Measurements from ENCODE around the gene CHRND. TPM values are rescaled to one million over a fixed set of nuclear protein-coding genes. Genes with fewer than 3 reads are reported as not detected.
A peak's percentile ranks its signal among the peaks of the same experiment; 100 is the strongest.

CHRND gene
- total RNA-seq, 1 experiment from 2014 or later, result not detected

- H3K4me1 Mint-ChIP-seq (ENCODE audit: low read depth, unreplicated experiment), result no peaks in the 10 kb centered on the region
- no peaks in the 10 kb centered on the region for H3K36me3 ChIP-seq (ENCODE audit: control insufficient read depth, insufficient read depth, low read length)
- BruUV-seq (replicated peaks), result no TSS peak
- no peaks in the 10 kb centered on the region for H3K9me3 Mint-ChIP-seq (ENCODE audit: unreplicated experiment)
- no peak for TF ChIP-seq CTCF (IDR thresholded peaks at IDR 0.05; ENCODE audit: insufficient read depth in 1 of 2, low read depth in 1 of 2, low read length in 1 of 2, severe bottlenecking in 1 of 2, unreplicated experiment in 1 of 2)
- no peak overlapping the region for H3K4me3 ChIP-seq (ENCODE audit: low read depth, low read length)
- H3K27ac Mint-ChIP-seq (ENCODE audit: unreplicated experiment), result no peak overlapping the region
- CTCF ChIA-PET, result no interaction called here
- POLR2A ChIA-PET, result no interaction called here
- no peaks in the 10 kb centered on the region for H3K4me1 ChIP-seq
- H3K9me3 ChIP-seq, result no peaks in the 10 kb centered on the region
- DNase-seq, result no peak
- no peaks in the 10 kb centered on the region for H3K27me3 ChIP-seq (replicated peaks; ENCODE audit: control insufficient read depth, insufficient read depth, low read length)
- no peaks in the 10 kb centered on the region for H3K27me3 Mint-ChIP-seq (ENCODE audit: insufficient read depth, unreplicated experiment)
- H3K4me3 Mint-ChIP-seq (ENCODE audit: unreplicated experiment), result no peak overlapping the region
- intact Hi-C loops (cut with micrococcal nuclease; ENCODE audit: unreplicated experiment), result no loop called here
- no peaks in the 10 kb centered on the region for H3K36me3 Mint-ChIP-seq (ENCODE audit: insufficient read depth, unreplicated experiment)
Measured at GRCh38 chr2:232501794-232502390, 24.1 kb upstream of the CHRND start.

DNA sequence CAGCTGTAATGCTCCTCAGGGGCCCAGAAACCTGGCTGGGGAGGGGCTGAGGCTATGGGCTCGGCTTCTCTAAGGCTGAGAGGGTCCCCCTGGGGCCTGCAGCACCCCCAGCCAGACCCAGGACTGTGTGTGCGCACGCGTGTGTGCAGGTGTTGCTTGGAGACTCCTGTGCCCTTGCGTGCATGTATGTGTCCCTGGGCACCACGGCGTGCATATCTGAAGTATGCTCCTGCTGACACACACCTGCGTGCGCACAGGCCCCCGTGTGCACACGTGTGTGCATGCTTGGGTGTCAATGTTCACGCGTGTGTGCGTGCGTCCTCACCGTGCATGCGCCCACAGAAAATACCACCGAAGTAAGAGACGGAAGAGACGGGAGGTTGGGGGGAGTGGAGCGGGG, 23.4 kb upstream of the CHRND start:
- Histone ChIP-seq H3K4me1 (no peaks in the 10 kb centered on the region), H3K36me3 (ENCODE audit: control insufficient read depth, insufficient read depth, low read length) (no peaks in the 10 kb centered on the region), H3K4me3 (ENCODE audit: low read depth, low read length) (peak overlapping the region; percentile 38; the same call in 1 of the 2 replicates), H3K9me3 (no peaks in the 10 kb centered on the region), H3K27me3 (replicated peaks; ENCODE audit: control insufficient read depth, insufficient read depth, low read length) (no peaks in the 10 kb centered on the region)
- BruUV-seq (replicated peaks), result no TSS peak
- H3K36me3 Mint-ChIP-seq (ENCODE audit: insufficient read depth, unreplicated experiment), result no peaks in the 10 kb centered on the region
- ChIA-PET CTCF (no interaction called here), POLR2A (no interaction called here)
- H3K9me3 Mint-ChIP-seq (ENCODE audit: unreplicated experiment), result no peaks in the 10 kb centered on the region
- no peak for DNase-seq
- H3K27me3 Mint-ChIP-seq (ENCODE audit: insufficient read depth, unreplicated experiment), result no peaks in the 10 kb centered on the region
- intact Hi-C loops (cut with micrococcal nuclease; ENCODE audit: unreplicated experiment), result no loop called here
- H3K4me3 Mint-ChIP-seq (ENCODE audit: unreplicated experiment), result no peak overlapping the region
- no peak overlapping the region for H3K27ac Mint-ChIP-seq (ENCODE audit: unreplicated experiment)
- no peak for TF ChIP-seq CTCF (IDR thresholded peaks at IDR 0.05; ENCODE audit: insufficient read depth in 1 of 2, low read depth in 1 of 2, low read length in 1 of 2, severe bottlenecking in 1 of 2, unreplicated experiment in 1 of 2)
- H3K4me1 Mint-ChIP-seq (ENCODE audit: low read depth, unreplicated experiment), result no peaks in the 10 kb centered on the region

GRCh38 chr2:232502911-232503808, 22.8 kb upstream of the CHRND start:
- Mint-ChIP-seq H3K4me1 (ENCODE audit: low read depth, unreplicated experiment) (no peaks in the 10 kb centered on the region), H3K27ac (ENCODE audit: unreplicated experiment) (no peak overlapping the region), H3K9me3 (ENCODE audit: unreplicated experiment) (no peaks in the 10 kb centered on the region), H3K27me3 (ENCODE audit: insufficient read depth, unreplicated experiment) (no peaks in the 10 kb centered on the region), H3K36me3 (ENCODE audit: insufficient read depth, unreplicated experiment) (no peaks in the 10 kb centered on the region), H3K4me3 (ENCODE audit: unreplicated experiment) (peak overlapping the region; percentile 55)
- intact Hi-C loops (cut with micrococcal nuclease; ENCODE audit: unreplicated experiment), result no loop called here
- ChIA-PET POLR2A (no interaction called here), CTCF (no interaction called here)
- no peak for TF ChIP-seq CTCF (IDR thresholded peaks at IDR 0.05; ENCODE audit: insufficient read depth in 1 of 2, low read depth in 1 of 2, low read length in 1 of 2, severe bottlenecking in 1 of 2, unreplicated experiment in 1 of 2)
- Histone ChIP-seq H3K36me3 (ENCODE audit: control insufficient read depth, insufficient read depth, low read length) (no peaks in the 10 kb centered on the region), H3K4me1 (no peaks in the 10 kb centered on the region), H3K27me3 (replicated peaks; ENCODE audit: control insufficient read depth, insufficient read depth, low read length) (no peaks in the 10 kb centered on the region), H3K9me3 (no peaks in the 10 kb centered on the region), H3K4me3 (ENCODE audit: low read depth, low read length) (peak overlapping the region; percentile 38)
- peak in 1 of 2 experiments; percentile 39 for DNase-seq
- no TSS peak for BruUV-seq (replicated peaks)
